NB4 (cell line): ENCODE data around the gene C11orf68.
A peak's percentile ranks its signal among the peaks of the same experiment; 100 is the strongest.
"Not testable (repeated sequence)": the region's sequence is repeated elsewhere in the genome, so short reads cannot be mapped to it uniquely, and the experiment has no call there.

Source experiments
- DNase-seq: peaks from one replicate; pipeline ENCODE4 v3.0.0; 2010; ENCODE audit warnings: low read depth
- H3K4me3 ChIP-seq: one replicate; pipeline ENCODE4 v1.5.1; 2011; ENCODE audit warnings: mild to moderate bottlenecking, low read depth, low read length, moderate library complexity
- MYC ChIP-seq: IDR thresholded peaks from 2 replicates; pipeline ENCODE4 v1.6.1; 2011; ENCODE audit warnings: low read depth, low read length
- POLR2A ChIP-seq: IDR thresholded peaks from 2 replicates; pipeline ENCODE4 v1.6.1; 2011; ENCODE audit warnings: mild to moderate bottlenecking; ENCODE audit not compliant: insufficient read length; ENCODE audit errors: extremely low read depth
- TF ChIP-seq, protein P1 (sequence below): IDR thresholded peaks from 2 replicates; pipeline ENCODE4 v1.6.1; 2011; ENCODE audit warnings: low read depth, low read length
- TF ChIP-seq, protein P2 (sequence below): IDR thresholded peaks from one replicate; pipeline ENCODE4 v1.5.1; 2012; ENCODE audit warnings: low read depth, low read length

C11orf68 gene

DNA sequence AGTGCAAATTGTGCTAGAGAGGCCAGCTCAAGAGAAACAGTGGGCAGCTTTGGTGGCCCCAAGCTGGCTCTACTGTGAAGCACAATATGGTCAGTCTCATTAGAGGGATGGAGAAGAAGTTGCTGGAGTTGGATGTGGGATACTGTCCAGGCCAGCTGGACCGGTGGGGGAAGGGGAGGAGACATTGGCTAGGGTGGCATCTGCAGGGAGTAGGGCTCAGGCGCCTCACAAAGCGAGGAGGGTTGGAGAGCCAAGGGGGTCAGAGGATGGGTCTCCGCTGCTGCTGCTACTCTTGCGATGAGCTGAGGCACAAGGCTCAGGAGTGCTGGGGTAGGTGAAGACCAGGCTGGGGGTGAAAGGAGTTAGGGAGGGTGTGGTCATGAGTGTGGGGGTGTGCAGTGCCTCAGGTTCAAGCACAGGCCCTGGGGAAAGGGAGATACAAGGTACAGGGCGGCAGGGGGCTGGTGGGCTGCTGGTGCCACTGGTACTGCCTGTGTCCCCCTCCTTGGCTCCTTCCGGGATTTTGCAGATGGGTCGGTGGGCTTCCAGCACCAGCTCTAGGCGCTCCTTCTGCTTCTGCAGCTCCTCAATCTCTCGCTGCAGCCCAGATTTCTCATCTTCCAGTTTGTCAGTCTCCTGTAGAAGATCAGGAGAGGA lies 26.1 kb downstream of the C11orf68 start:
- peak overlapping the region; percentile 78 for H3K4me3 ChIP-seq
- no peak for DNase-seq
- TF ChIP-seq, protein P1, sequence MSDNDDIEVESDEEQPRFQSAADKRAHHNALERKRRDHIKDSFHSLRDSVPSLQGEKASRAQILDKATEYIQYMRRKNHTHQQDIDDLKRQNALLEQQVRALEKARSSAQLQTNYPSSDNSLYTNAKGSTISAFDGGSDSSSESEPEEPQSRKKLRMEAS, result no peak
- TF ChIP-seq, protein P2, sequence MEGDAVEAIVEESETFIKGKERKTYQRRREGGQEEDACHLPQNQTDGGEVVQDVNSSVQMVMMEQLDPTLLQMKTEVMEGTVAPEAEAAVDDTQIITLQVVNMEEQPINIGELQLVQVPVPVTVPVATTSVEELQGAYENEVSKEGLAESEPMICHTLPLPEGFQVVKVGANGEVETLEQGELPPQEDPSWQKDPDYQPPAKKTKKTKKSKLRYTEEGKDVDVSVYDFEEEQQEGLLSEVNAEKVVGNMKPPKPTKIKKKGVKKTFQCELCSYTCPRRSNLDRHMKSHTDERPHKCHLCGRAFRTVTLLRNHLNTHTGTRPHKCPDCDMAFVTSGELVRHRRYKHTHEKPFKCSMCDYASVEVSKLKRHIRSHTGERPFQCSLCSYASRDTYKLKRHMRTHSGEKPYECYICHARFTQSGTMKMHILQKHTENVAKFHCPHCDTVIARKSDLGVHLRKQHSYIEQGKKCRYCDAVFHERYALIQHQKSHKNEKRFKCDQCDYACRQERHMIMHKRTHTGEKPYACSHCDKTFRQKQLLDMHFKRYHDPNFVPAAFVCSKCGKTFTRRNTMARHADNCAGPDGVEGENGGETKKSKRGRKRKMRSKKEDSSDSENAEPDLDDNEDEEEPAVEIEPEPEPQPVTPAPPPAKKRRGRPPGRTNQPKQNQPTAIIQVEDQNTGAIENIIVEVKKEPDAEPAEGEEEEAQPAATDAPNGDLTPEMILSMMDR, result no peak
- TF ChIP-seq MYC (no peak), POLR2A (no peak)

DNA sequence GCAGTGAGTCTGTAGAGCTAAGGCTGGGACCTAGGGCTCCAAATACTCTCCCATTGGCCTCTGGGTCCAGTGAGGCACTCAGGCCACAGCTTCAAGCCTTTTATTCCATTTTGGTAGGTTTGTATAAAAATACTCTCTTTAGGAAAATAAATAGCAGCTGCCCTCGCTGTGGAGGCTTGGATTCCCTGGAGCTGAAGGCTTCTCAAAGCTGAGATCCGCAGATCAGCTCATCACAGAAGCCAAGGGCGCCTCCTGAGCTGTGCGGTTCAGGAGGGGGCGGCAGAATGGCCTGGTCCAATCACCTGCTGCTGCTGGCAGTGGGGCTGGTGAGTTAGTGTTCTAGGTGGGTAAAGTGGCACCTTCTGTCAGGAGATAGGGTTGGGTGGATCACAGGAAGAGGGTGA lies 26.7 kb downstream of the C11orf68 start:
- not testable (repeated sequence) for DNase-seq
- peak overlapping the region; percentile 78 for H3K4me3 ChIP-seq

DNA sequence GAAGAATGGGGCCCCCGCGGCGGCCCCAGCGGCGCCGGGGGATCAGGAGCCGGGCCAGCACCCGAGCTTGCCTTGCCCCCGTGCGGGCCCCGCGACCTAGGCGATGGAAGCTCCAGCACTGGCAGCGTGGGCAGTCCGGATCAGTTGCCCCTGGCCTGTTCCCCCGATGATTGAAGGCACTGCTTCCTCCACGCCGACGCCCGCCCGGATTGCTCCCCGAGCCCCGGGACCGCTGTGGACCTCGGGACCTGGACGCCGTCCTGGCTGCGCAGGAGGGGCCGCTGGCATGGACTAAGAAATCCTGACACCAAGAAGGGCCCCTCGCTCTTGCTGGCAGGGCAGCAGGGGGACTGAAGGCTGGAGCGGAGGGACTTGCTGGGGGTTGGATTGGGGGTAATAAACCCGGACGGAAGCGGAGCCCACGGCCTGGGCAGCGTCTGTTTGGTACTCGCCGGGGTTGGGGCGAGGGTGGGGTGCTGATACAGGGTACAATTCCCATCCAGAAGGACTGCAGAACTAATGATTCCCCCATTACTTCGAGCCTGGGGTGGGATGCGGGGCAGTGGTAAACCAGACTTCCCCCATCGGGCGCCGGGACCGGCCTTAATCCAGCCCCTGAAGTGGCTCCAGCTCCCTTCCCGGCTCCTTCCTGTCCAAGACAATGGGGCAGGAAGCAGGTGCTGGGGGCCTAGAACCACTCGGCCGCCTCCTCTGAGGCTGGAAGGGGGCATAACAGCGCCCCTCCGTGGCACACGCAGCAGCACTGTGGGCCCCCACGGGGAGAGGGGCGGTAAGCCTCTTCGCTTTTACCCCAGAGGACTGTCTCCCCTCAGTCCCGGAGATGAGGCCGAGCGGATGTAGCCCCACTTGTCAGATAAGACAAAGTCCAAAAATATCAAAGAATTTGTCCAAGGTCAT lies 27.4 kb downstream of the C11orf68 start:
- TF ChIP-seq, protein P2, result peak; percentile 53
- peak; percentile 78 for TF ChIP-seq MYC
- TF ChIP-seq, protein P1, result peak; percentile 47; the same call in 1 of the 2 replicates
- peak; percentile 10 for TF ChIP-seq POLR2A
- DNase-seq, result peak; percentile 84
- H3K4me3 ChIP-seq, result peak overlapping the region; percentile 78

DNA sequence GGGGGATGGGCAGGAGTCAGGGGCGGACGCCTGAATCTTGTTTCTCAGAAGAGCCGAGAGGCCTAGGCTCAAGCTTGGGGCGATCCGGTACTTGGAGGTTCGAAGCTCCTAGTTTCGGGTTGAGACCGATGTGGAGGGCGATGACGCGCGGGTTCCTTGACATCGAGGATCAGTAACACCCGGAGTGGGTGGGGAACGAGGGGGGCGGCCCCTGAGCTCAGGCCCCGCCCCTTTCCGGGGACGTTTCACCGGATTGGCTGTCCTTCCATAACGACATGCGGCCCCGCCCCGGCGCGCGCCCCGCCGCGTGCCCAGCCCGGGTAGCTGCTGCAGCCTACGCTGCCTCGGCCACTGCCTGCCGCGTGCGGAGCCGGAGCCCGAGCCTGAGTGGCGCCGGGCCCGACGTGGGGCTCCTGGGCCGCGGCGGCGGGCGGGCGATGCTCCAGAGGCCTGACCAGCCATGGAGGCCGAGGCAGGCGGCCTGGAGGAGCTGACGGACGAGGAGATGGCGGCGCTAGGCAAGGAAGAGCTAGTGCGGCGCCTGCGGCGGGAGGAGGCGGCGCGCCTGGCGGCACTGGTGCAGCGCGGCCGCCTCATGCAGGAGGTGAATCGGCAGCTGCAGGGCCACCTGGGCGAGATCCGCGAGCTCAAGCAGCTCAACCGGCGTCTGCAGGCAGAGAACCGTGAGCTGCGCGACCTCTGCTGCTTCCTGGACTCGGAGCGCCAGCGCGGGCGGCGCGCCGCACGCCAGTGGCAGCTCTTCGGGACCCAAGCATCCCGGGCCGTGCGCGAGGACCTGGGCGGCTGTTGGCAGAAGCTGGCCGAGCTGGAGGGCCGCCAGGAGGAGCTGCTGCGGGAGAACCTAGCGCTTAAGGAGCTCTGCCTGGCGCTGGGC lies 28.3 kb downstream of the C11orf68 start, which contains the start of gene CCDC85B:
TSS of gene CCDC85B (plus strand) at position 350 of the 895 bp plus-strand sequence. CDS start at position 461, 111 bp downstream.
- TF ChIP-seq, protein P2, result peak; percentile 3
- TF ChIP-seq POLR2A (peak; percentile 99), MYC (peak; percentile 96)
- TF ChIP-seq, protein P1, result peak; percentile 88
- H3K4me3 ChIP-seq, result peak within 1 kb of the TSS; percentile 78
- DNase-seq, result peak; percentile 98

DNA sequence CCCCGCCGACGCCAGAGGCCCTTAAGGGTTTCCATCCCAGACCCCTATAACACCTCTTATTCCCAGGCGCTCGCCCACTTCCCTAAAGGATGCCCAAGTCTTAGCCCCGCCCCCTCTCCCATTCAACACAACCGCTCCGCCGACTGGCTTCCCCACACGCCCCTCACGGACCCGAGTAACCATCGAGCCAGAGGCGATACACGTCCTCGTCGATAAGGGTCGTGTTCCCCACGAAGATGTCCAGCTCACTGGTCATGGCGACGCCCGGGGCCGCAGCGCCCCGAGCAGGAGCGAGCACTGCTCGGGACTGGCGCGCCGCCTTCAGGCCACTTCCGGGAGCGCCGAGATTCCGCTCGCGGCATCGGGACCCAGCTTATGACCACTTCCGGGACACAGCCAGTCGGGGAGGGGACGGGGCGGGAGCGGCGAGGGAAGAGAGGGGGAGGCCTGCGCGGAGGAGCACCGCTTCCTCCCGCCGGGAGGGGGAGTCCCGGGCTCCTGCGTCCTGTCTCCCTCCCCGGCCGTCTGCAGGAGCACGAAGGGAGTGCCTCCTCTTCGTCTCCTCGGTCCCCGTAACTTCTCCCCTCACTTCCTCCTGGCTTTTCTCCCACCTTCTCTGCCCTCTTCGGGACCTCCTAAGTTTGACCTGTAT lies 30.6 kb downstream of the C11orf68 start, which contains the start of gene FIBP:
TSS of gene FIBP (minus strand) at position 309 of the 652 bp plus-strand sequence. CDS start at position 256, 53 bp downstream.
- peak; percentile 69 for TF ChIP-seq MYC
- peak; percentile 88 for TF ChIP-seq POLR2A
- TF ChIP-seq, protein P1, result peak; percentile 68
- TF ChIP-seq, protein P2, result peak; percentile 72
- DNase-seq, result peak; percentile 99
- peak within 1 kb of the TSS; percentile 76 for H3K4me3 ChIP-seq
